ENCODE results near the gene CD74.

- TF ChIP-seq CTCF (IDR thresholded peaks at IDR 0.05): no peak
- TF ChIP-seq POLR2A (IDR thresholded peaks at IDR 0.05): no peak
- TF ChIP-seq POLR2AphosphoS5 (IDR thresholded peaks at IDR 0.05): no peak
These were observed 40.2 kb upstream of the CD74 start for GRCh38 chr5:150452914-150453313.

All from prostate gland (tissue), 2 donors.